Adrenal gland (tissue), 12 donors: ENCODE data around the gene CDS1. TPM values are rescaled to one million over a fixed set of nuclear protein-coding genes. Genes with fewer than 3 reads are reported as not detected.

ENCODE experiments used
- DNase-seq, 7 donors: peaks; one replicate each; pipeline ENCODE4 v3.0.0-alpha.2; 2019 to 2020
- H3K27ac ChIP-seq, 5 donors: fragments of 200-600 bp; sonication (generic) in 4 of 5; 1 replicate in 3 of 5; 2 replicates in 2 of 5; pipeline versions ENCODE4 v1.5.1 to v1.8.0; 2016 to 2020; ENCODE audit warnings: mild to moderate bottlenecking in 1 of 5
- H3K27me3 ChIP-seq: fragments of 200-600 bp; 2 replicates; pipeline ENCODE4 v1.8.0; 2021
- H3K36me3 ChIP-seq, 2 donors: fragments of 200-600 bp; replicated peaks in 1 of 2; 1 replicate in 1 of 2; 2 replicates in 1 of 2; pipeline versions ENCODE4 v1.5.1 to v1.8.0; 2018 to 2022
- H3K4me1 ChIP-seq, 2 donors: fragments of 200-600 bp; replicated peaks in 1 of 2; 1 replicate in 1 of 2; 2 replicates in 1 of 2; pipeline versions ENCODE4 v1.5.1 to v1.8.0; 2018 to 2021
- H3K4me3 ChIP-seq, 4 donors: fragments of 200-600 bp; sonication (generic) in 3 of 4; one replicate each; pipeline ENCODE4 v1.5.1; 2016 to 2018
- H3K9me3 ChIP-seq, 3 donors: fragments of 200-600 bp; sonication (generic) in 1 of 3; replicated peaks in 1 of 3; 1 replicate in 2 of 3; 2 replicates in 1 of 3; pipeline versions ENCODE4 v1.5.1 to v1.8.0; 2016 to 2021
- POLR2A ChIP-seq, 2 donors: fragments of 450-650 bp; IDR thresholded peaks; one replicate each; pipeline ENCODE4 v1.6.1; 2017; ENCODE audit warnings: antibody characterized with exemption in 2 of 2, mild to moderate bottlenecking in 2 of 2, moderate library complexity in 1 of 2
- WGBS, 4 donors: extraction: QIAGEN DNeasy Blood & Tissue Kit in 2 of 4; methylation state at CpG; one replicate each; pipeline versions ENCODE4 v1.1.5 to v1.1.7; 2013 to 2017; 5-methylcytosine and 5-hydroxymethylcytosine counted together
- intact Hi-C, 2 donors: fragments of 100-400 bp; cut with DNase I; formaldehyde crosslinking; loops; one replicate each; pipeline versions ENCODE4 v1.14.1 to v1.15.0; 2022 to 2023
- polyA plus RNA-seq, 3 donors: library from polyadenylated mRNA; stranded (reverse); fragments of 200-250 nt in 2 of 3; fragments of 350-450 nt in 1 of 3; fragmentation: Illumina TruSeq in 1 of 3; extraction: RNeasy Lipid Tissue Mini Kit (QIAGEN cat#74804) in 1 of 3; gene quantifications; one replicate each; pipeline ENCODE4 v1.2.3, GENCODE V29; 2013 to 2014
- total RNA-seq, 9 donors: library from RNA; depleted of rRNA in 4 of 9; stranded (reverse); fragments of >200 nt in 4 of 9; fragments of 120-200 nt in 1 of 9; fragmentation: NEBNext Ultra II Directional in 1 of 9; extraction: Animal tissue kit (Norgen Biotek cat#: 25700) in 1 of 9; gene quantifications; one replicate each; pipeline versions ENCODE4 v1.1.0 to v1.2.4, GENCODE V29; 2013 to 2023
- TF ChIP-seq, protein P1 (sequence below), 6 experiments: fragments of 450-650 bp in 4 of 6; fragments of 200-600 bp in 2 of 6; sonication (generic) in 1 of 6; IDR thresholded peaks; 1 replicate in 5 of 6; 2 replicates in 1 of 6; pipeline versions ENCODE4 v1.5.1 to v1.8.0; 2016 to 2021; ENCODE audit warnings: antibody characterized with exemption in 6 of 6, mild to moderate bottlenecking in 2 of 6, moderate library complexity in 1 of 6
- donor health status: healthy with polysubstance abuse.
- donor health status: Bipolar disorder and iron deficiency.
- donor health status: DM: yes; HTN: yes; CAD: no.
- donor health status: DM: no; HTN: no; CAD: no.
- donor health status: DM: no; HTN: no; CAD: no.
- donor health status: DM: yes; HTN: yes; CAD: no.

The CDS1 gene
- total and polyA plus RNA-seq, 12 donors = 2.6 to 17.8 (median 9.0) TPM

DNA sequence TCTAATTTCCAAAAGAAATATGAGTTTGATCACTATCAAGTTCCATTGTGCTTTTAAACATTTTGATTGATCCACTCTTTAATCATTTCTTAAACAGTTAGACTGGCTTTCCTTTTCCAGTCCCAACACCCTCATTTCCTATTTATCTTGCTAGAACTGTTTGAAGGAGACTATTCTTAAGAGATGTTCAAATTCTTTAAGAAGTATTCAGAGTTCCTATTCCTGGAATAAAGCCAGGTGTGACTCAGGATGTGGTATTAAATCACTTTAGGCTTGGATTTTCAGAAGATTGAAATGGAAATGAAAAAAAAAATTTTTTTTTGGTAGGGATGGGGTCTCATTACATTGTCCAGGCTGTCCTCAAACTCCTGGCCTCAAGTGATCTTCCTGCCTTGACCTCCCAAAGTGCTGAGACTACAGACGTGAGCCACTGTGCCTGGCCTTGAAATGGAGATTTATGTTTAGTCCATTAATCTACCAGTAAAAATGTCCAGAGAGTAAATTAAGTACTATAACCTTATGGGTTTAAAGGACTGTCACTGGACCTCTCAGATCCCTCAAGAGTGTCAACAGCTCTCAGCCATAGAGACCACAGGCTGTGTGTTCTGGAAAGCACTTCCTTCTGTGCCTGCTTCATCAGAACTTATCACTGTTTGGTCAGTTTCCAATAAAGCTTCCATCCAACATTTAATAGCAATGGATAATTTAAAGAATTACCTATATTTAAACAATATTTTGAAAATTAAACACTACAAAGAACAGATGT, 90.7 kb downstream of the CDS1 start:
- H3K9me3 ChIP-seq = no peaks in the 10 kb centered on the region
- no peak overlapping the region for H3K27ac ChIP-seq

DNA sequence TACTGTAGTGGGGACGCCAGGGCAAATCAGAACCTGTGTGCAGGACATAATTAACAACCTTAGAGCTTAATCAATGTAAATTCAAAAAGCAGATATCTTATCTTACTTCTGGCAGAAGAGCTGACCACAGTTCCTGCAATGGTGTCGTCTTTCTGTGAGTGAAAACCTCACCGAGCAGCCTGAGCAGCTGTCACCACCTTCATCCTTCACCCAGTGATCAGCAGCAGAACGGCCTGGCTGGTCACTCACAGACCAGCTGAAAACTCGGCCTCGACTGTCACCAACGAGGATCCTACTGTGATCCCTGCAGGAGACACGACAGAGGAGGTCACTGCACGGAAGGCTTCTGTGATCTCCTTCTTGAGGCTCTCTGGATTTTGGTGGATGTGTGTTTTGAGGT, 94.2 kb downstream of the CDS1 start:
- peaks cover 0 to 60% of the 10 kb centered on the region in 2 donors for H3K36me3 ChIP-seq
- TF ChIP-seq, protein P1, sequence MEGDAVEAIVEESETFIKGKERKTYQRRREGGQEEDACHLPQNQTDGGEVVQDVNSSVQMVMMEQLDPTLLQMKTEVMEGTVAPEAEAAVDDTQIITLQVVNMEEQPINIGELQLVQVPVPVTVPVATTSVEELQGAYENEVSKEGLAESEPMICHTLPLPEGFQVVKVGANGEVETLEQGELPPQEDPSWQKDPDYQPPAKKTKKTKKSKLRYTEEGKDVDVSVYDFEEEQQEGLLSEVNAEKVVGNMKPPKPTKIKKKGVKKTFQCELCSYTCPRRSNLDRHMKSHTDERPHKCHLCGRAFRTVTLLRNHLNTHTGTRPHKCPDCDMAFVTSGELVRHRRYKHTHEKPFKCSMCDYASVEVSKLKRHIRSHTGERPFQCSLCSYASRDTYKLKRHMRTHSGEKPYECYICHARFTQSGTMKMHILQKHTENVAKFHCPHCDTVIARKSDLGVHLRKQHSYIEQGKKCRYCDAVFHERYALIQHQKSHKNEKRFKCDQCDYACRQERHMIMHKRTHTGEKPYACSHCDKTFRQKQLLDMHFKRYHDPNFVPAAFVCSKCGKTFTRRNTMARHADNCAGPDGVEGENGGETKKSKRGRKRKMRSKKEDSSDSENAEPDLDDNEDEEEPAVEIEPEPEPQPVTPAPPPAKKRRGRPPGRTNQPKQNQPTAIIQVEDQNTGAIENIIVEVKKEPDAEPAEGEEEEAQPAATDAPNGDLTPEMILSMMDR (IDR thresholded peaks at IDR 0.05) = no peak
- no peak for TF ChIP-seq POLR2A (IDR thresholded peaks at IDR 0.05)
- no peak overlapping the region for H3K4me3 ChIP-seq
- intact Hi-C loops = no loop called here
- H3K9me3 ChIP-seq = no peaks in the 10 kb centered on the region
- H3K27me3 ChIP-seq = no peaks in the 10 kb centered on the region
- H3K27ac ChIP-seq = no peak overlapping the region
- no peak for DNase-seq
- peaks cover 8 to 24% of the 10 kb centered on the region in 2 donors for H3K4me1 ChIP-seq
- WGBS, 4 donors = 80 to 84% (median 83%) methylated on average over 9 of the region's 9 CpGs

More for the DNA sequence above, 90.7 kb downstream of the CDS1 start:
- TF ChIP-seq POLR2A (IDR thresholded peaks at IDR 0.05) = no peak
- DNase-seq = no peak
- peaks cover 8 to 17% of the 10 kb centered on the region in 2 donors for H3K4me1 ChIP-seq
- H3K36me3 ChIP-seq = peaks cover 0 to 56% of the 10 kb centered on the region in 2 donors
- no peak overlapping the region for H3K4me3 ChIP-seq
- 27 to 45% (median 36%) methylated on average over 1 of the region's 1 CpG for WGBS, 4 donors
- H3K27me3 ChIP-seq = no peaks in the 10 kb centered on the region
- intact Hi-C loops = no loop called here

DNA sequence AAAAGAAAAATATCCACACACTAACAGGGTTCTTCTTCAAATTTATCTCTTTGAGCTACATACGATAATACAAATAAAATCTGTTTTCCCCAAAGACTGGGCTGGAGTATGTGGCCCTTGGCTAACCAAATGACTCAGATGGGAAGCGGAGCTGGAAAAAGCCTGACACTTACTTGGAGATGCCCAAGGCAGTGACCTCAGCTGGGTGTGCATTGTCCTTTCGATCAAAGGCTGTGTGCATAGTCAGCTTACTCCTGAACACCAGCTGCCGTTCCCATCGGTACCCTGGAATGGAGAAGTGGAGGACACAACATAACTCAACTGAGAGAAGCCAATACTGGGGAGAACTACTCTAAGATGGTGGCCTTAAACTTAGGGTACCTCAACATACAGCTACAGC, 95.1 kb downstream of the CDS1 start:
- Histone ChIP-seq H3K9me3 (no peaks in the 10 kb centered on the region), H3K27ac (no peak overlapping the region), H3K4me3 (no peak overlapping the region), H3K36me3 (peaks cover 0 to 60% of the 10 kb centered on the region in 2 donors), H3K27me3 (no peaks in the 10 kb centered on the region), H3K4me1 (peaks cover 8 to 24% of the 10 kb centered on the region in 2 donors)
- 86 to 93% (median 92%) methylated on average over 5 of the region's 5 CpGs for WGBS, 4 donors
- intact Hi-C loops = no loop called here
- DNase-seq = no peak
- no peak for TF ChIP-seq POLR2A (IDR thresholded peaks at IDR 0.05)
- TF ChIP-seq, protein P1 (IDR thresholded peaks at IDR 0.05) = no peak

DNA sequence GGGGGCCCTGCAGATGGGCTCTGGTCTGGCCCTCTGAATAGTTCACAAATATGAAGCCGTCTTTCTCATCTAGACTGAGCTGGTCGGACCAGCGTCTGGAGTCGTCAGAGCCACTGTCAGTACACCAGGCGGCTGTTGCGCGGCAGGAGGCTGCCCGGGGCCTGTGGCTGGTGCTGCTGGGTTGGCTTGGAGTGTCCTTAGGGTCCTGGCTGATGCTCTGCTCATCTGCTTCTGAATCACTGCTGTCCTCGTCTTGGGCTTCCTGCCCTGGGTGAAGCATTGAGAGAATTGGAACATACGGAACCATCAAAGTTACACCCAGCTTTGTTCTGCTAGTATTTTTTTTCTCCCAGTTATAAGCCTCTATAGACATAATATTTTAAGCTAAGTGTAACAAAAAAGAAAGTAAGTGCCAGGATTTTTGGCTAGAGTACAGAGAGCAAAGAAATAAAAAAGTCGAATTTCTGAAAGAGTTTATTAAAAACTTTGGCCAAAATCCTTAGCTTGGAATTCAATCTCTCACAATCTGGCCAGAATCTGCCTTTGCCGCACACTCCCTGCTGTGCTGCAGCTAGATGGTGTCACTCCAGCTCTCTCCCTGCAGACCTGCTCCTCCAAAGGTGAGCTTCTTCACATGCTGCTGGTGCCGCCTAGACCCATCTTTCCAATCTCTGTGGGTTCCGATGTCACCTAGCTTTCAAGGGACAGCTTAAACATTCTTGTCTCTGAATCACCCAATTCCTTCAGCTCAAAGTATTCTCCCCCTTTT, 96.2 kb downstream of the CDS1 start:
- no peak overlapping the region for H3K27ac ChIP-seq
- TF ChIP-seq, protein P1 (IDR thresholded peaks at IDR 0.05) = no peak
- no peak for TF ChIP-seq POLR2A (IDR thresholded peaks at IDR 0.05)
- 84 to 93% (median 87%) methylated on average over 8 to 14 of the region's 14 CpGs for WGBS, 4 donors
- H3K4me3 ChIP-seq = no peak overlapping the region
- no peak for DNase-seq
- intact Hi-C loops = no loop called here
- H3K27me3 ChIP-seq = no peaks in the 10 kb centered on the region
- H3K36me3 ChIP-seq = peaks cover 0 to 71% of the 10 kb centered on the region in 2 donors
- peaks cover 0 to 14% of the 10 kb centered on the region in 2 donors for H3K4me1 ChIP-seq
- H3K9me3 ChIP-seq = no peaks in the 10 kb centered on the region
